Activated CD4-positive, alpha-beta memory T cell treated with anti-CD3 and anti-CD28 coated beads, Interleukin-2, amount 10 ng/mL, durations not matched to agents 7 days and 5 days (primary cell): ENCODE measurements around the gene LDLR. TPM values are rescaled to one million over a fixed set of nuclear protein-coding genes. Genes with fewer than 3 reads are reported as not detected.
A peak's percentile ranks its signal among the peaks of the same experiment; 100 is the strongest.
"Not testable (repeated sequence)": the region's sequence is repeated elsewhere in the genome, so short reads cannot be mapped to it uniquely, and the experiment has no call there.

ENCODE experiments used
- CTCF ChIA-PET: fragments of 350-600 bp; sonication (Branson Sonifier 250); formaldehyde crosslinking; loops from one replicate; lab custom pipeline; 2021; ENCODE audit warnings: antibody characterized with exemption, inconsistent platforms; lab: Charles Lee
- POLR2A ChIA-PET: fragments of 350-600 bp; sonication (Branson Sonifier 250); formaldehyde crosslinking; loops from one replicate; lab custom pipeline; 2021; ENCODE audit warnings: antibody characterized with exemption; lab: Charles Lee
- DNase-seq: peaks from one replicate; pipeline ENCODE4 v3.0.0-alpha.2; 2020
- H3K27ac Mint-ChIP-seq: one replicate; pipeline ENCODE4 v1.8.0; 2021; ENCODE audit warnings: mild to moderate bottlenecking, mixed read lengths
- H3K27me3 Mint-ChIP-seq: one replicate; pipeline ENCODE4 v1.8.0; 2021; ENCODE audit warnings: mixed read lengths
- H3K36me3 Mint-ChIP-seq: one replicate; pipeline ENCODE4 v1.8.0; 2021; ENCODE audit warnings: low read depth, mixed read lengths
- H3K4me1 Mint-ChIP-seq: one replicate; pipeline ENCODE4 v1.8.0; 2021; ENCODE audit warnings: mixed read lengths
- H3K4me3 Mint-ChIP-seq: one replicate; pipeline ENCODE4 v1.8.0; 2021; ENCODE audit warnings: mild to moderate bottlenecking, mixed read lengths
- H3K9me3 Mint-ChIP-seq: one replicate; pipeline ENCODE4 v1.8.0; 2021; ENCODE audit warnings: mixed read lengths
- total RNA-seq, 2 experiments: library from RNA; stranded (reverse); gene quantifications; one replicate each; pipeline ENCODE4 v1.2.3, GENCODE V29; 2021

Gene LDLR
- total RNA-seq, 2 experiments from 2014 or later = 150 to 160 TPM

- Mint-ChIP-seq H3K36me3 (peaks cover 71% of the 10 kb centered on the region), H3K27ac (no peak overlapping the region), H3K27me3 (no peaks in the 10 kb centered on the region), H3K4me1 (peaks cover 2% of the 10 kb centered on the region), H3K4me3 (no peak overlapping the region), H3K9me3 (no peaks in the 10 kb centered on the region)
- POLR2A ChIA-PET = interaction anchor here (1.1 kb wide), 1 partner anchor 15 kb away, joined by 3 read pairs; no protein-coding TSS in a partner anchor
- CTCF ChIA-PET = interaction anchor here (0.7 to 1.3 kb wide), 2 partner anchors 14 to 77 kb away, joined by 4 to 5 read pairs; no protein-coding TSS in a partner anchor
- no peak for DNase-seq
These were observed 22.5 kb downstream of the LDLR start for GRCh38 chr19:11111771-11112144.

- Mint-ChIP-seq H3K27ac (peak overlapping the region; percentile 44), H3K36me3 (peaks cover 70% of the 10 kb centered on the region), H3K27me3 (no peaks in the 10 kb centered on the region), H3K4me1 (peaks cover 2% of the 10 kb centered on the region), H3K9me3 (no peaks in the 10 kb centered on the region), H3K4me3 (no peak overlapping the region)
- no peak for DNase-seq
- ChIA-PET CTCF (no interaction called here), POLR2A (no interaction called here)
These were observed 24.0 kb downstream of the LDLR start for GRCh38 chr19:11113140-11113708.

GRCh38 chr19:11115042-11115441 is 25.8 kb downstream of the LDLR start:
- Mint-ChIP-seq H3K4me3 (no peak overlapping the region), H3K27me3 (no peaks in the 10 kb centered on the region), H3K36me3 (peaks cover 74% of the 10 kb centered on the region), H3K9me3 (no peaks in the 10 kb centered on the region), H3K27ac (no peak overlapping the region), H3K4me1 (peaks cover 2% of the 10 kb centered on the region)
- POLR2A ChIA-PET = interaction anchor here (1.5 kb wide), 1 partner anchor 26 kb away, joined by 3 read pairs; the partner anchor contains the start of gene LDLR
- CTCF ChIA-PET = interaction anchor here (1.7 kb wide), 1 partner anchor 11 kb away, joined by 5 read pairs; no protein-coding TSS in a partner anchor
- DNase-seq = no peak

- DNase-seq = no peak
- CTCF ChIA-PET = interaction anchor here (1.7 kb wide), 1 partner anchor 10 kb away, joined by 5 read pairs; no protein-coding TSS in a partner anchor
These were observed 26.7 kb downstream of the LDLR start for GRCh38 chr19:11115895-11116446.

GRCh38 chr19:11116507-11116906 is 27.2 kb downstream of the LDLR start:
- Mint-ChIP-seq H3K27me3 (no peaks in the 10 kb centered on the region), H3K4me3 (no peak overlapping the region), H3K4me1 (peaks cover 2% of the 10 kb centered on the region), H3K9me3 (no peaks in the 10 kb centered on the region), H3K27ac (no peak overlapping the region), H3K36me3 (peaks cover 72% of the 10 kb centered on the region)
- no peak for DNase-seq
- CTCF ChIA-PET = interaction anchor here (1.7 kb wide), 1 partner anchor 9 kb away, joined by 5 read pairs; no protein-coding TSS in a partner anchor
- POLR2A ChIA-PET = interaction anchor here (1.5 kb wide), 1 partner anchor 28 kb away, joined by 3 read pairs; the partner anchor contains the start of gene LDLR

More at GRCh38 chr19:11115895-11116446, 26.7 kb downstream of the LDLR start:
- Mint-ChIP-seq H3K27me3 (no peaks in the 10 kb centered on the region), H3K4me3 (no peak overlapping the region), H3K36me3 (peaks cover 74% of the 10 kb centered on the region), H3K27ac (no peak overlapping the region), H3K4me1 (peaks cover 2% of the 10 kb centered on the region), H3K9me3 (no peaks in the 10 kb centered on the region)
- POLR2A ChIA-PET = interaction anchor here (1.5 kb wide), 1 partner anchor 27 kb away, joined by 3 read pairs; the partner anchor contains the start of gene LDLR

GRCh38 chr19:11121963-11122362 is 32.7 kb downstream of the LDLR start:
- peaks cover 53% of the 10 kb centered on the region for H3K36me3 Mint-ChIP-seq
- H3K9me3 Mint-ChIP-seq, POLR2A ChIA-PET: not testable (repeated sequence)

GRCh38 chr19:11123114-11123513 is 33.9 kb downstream of the LDLR start:
- CTCF ChIA-PET = interaction anchor here (0.6 to 1.4 kb wide), 2 partner anchors 27 to 181 kb away, joined by 3 read pairs; no protein-coding TSS in a partner anchor
- Mint-ChIP-seq H3K4me1 (peaks cover 6% of the 10 kb centered on the region), H3K4me3 (no peak overlapping the region), H3K27ac (no peak overlapping the region), H3K27me3 (no peaks in the 10 kb centered on the region), H3K36me3 (peaks cover 56% of the 10 kb centered on the region), H3K9me3 (no peaks in the 10 kb centered on the region)
- POLR2A ChIA-PET = interaction anchor here (0.6 to 1.1 kb wide), 2 partner anchors 25 to 27 kb away, joined by 3 read pairs; no protein-coding TSS in a partner anchor
- no peak for DNase-seq

More at GRCh38 chr19:11121963-11122362, 32.7 kb downstream of the LDLR start:
- DNase-seq, H3K27me3 Mint-ChIP-seq, H3K27ac Mint-ChIP-seq, H3K4me1 Mint-ChIP-seq, H3K4me3 Mint-ChIP-seq, CTCF ChIA-PET: not testable (repeated sequence)

GRCh38 chr19:11124157-11124556 is 34.9 kb downstream of the LDLR start:
- H3K27ac Mint-ChIP-seq, H3K4me3 Mint-ChIP-seq, H3K4me1 Mint-ChIP-seq, H3K27me3 Mint-ChIP-seq, H3K9me3 Mint-ChIP-seq, DNase-seq: not testable (repeated sequence)
- POLR2A ChIA-PET = interaction anchor here (1.1 kb wide), 2 partner anchors 28 to 88 kb away, joined by 3 read pairs; no protein-coding TSS in a partner anchor
- CTCF ChIA-PET = interaction anchor here (0.6 to 6.0 kb wide), 4 partner anchors 9 to 182 kb away, joined by 3 to 49 read pairs (median 4); no protein-coding TSS in a partner anchor
- H3K36me3 Mint-ChIP-seq = peaks cover 50% of the 10 kb centered on the region

- H3K36me3 Mint-ChIP-seq = peaks cover 50% of the 10 kb centered on the region
- POLR2A ChIA-PET = interaction anchor here (0.7 to 2.1 kb wide), 7 partner anchors 12 to 92 kb away, joined by 3 to 7 read pairs (median 4); partner anchors contain the start of genes LDLR and SPC24
- H3K4me1 Mint-ChIP-seq = peaks cover 6% of the 10 kb centered on the region
- no peak overlapping the region for H3K4me3 Mint-ChIP-seq
- no peak overlapping the region for H3K27ac Mint-ChIP-seq
- CTCF ChIA-PET = interaction anchor here (0.6 to 6.0 kb wide), 38 partner anchors 9 to 1621 kb away, joined by 3 to 49 read pairs (median 4); partner anchors contain the start of gene SPC24
- no peaks in the 10 kb centered on the region for H3K27me3 Mint-ChIP-seq
- DNase-seq = peak; percentile 78
- no peaks in the 10 kb centered on the region for H3K9me3 Mint-ChIP-seq
These were observed 36.9 kb downstream of the LDLR start for GRCh38 chr19:11125994-11126685.

GRCh38 chr19:11127905-11128304 is 38.6 kb downstream of the LDLR start:
- no peak for DNase-seq
- Mint-ChIP-seq H3K27ac (no peak overlapping the region), H3K36me3 (peaks cover 56% of the 10 kb centered on the region), H3K4me1 (peaks cover 7% of the 10 kb centered on the region), H3K4me3 (no peak overlapping the region), H3K27me3 (no peaks in the 10 kb centered on the region), H3K9me3 (no peaks in the 10 kb centered on the region)
- POLR2A ChIA-PET = interaction anchor here (2.6 kb wide), 1 partner anchor 28 kb away, joined by 10 read pairs; the partner anchor contains the start of gene SPC24
- CTCF ChIA-PET = interaction anchor here (6.0 kb wide), 1 partner anchor 92 kb away, joined by 49 read pairs; no protein-coding TSS in a partner anchor

- H3K36me3 Mint-ChIP-seq = peaks cover 52% of the 10 kb centered on the region
- H3K27ac Mint-ChIP-seq = peak overlapping the region; percentile 21
- ChIA-PET POLR2A (interaction anchor here (0.9 to 1.7 kb wide), 3 partner anchors 8 to 95 kb away, joined by 3 to 6 read pairs (median 3); no protein-coding TSS in a partner anchor), CTCF (no interaction called here)
- no peak overlapping the region for H3K4me3 Mint-ChIP-seq
- no peaks in the 10 kb centered on the region for H3K9me3 Mint-ChIP-seq
- H3K4me1 Mint-ChIP-seq = peaks cover 7% of the 10 kb centered on the region
- H3K27me3 Mint-ChIP-seq = no peaks in the 10 kb centered on the region
- peak; percentile 72 for DNase-seq
These were observed 41.7 kb downstream of the LDLR start for GRCh38 chr19:11130824-11131455.

GRCh38 chr19:11131471-11131870 is 42.2 kb downstream of the LDLR start:
- Mint-ChIP-seq H3K36me3 (peaks cover 47% of the 10 kb centered on the region), H3K27me3 (no peaks in the 10 kb centered on the region), H3K27ac (no peak overlapping the region), H3K9me3 (no peaks in the 10 kb centered on the region), H3K4me1 (peaks cover 5% of the 10 kb centered on the region), H3K4me3 (no peak overlapping the region)
- no peak for DNase-seq
- ChIA-PET CTCF (no interaction called here), POLR2A (interaction anchor here (0.9 kb wide), 1 partner anchor 36 kb away, joined by 3 read pairs; no protein-coding TSS in a partner anchor)
